Thyroid gland (tissue), 4 donors: ENCODE measurements around the gene STAP2.

Experiments
- CTCF ChIP-seq, 6 experiments: fragments of 200-600 bp in 3 of 6; fragments of 450-650 bp in 3 of 6; sonication (generic) in 3 of 6; IDR thresholded peaks; one replicate each; pipeline ENCODE4 v1.5.1; 2016 to 2019; ENCODE audit warnings: antibody characterized with exemption in 6 of 6, mild to moderate bottlenecking in 2 of 6, inconsistent platforms in 1 of 6, moderate library complexity in 1 of 6
- POLR2A ChIP-seq, 2 donors: fragments of 450-650 bp; IDR thresholded peaks; one replicate each; pipeline ENCODE4 v1.6.1; 2017; ENCODE audit warnings: antibody characterized with exemption in 2 of 2, mild to moderate bottlenecking in 2 of 2, moderate library complexity in 1 of 2

- TF ChIP-seq POLR2A (IDR thresholded peaks at IDR 0.05): no peak
- no peak for TF ChIP-seq CTCF (IDR thresholded peaks at IDR 0.05)
These were observed 11.5 kb upstream of the STAP2 start for GRCh38 chr19:4350111-4350510.
